ENCODE measurements around the gene IFNLR1. TPM values are rescaled to one million over a fixed set of nuclear protein-coding genes. Genes with fewer than 3 reads are reported as not detected.
"Not testable (repeated sequence)": the region's sequence is repeated elsewhere in the genome, so short reads cannot be mapped to it uniquely, and the experiment has no call there.

Gene IFNLR1
- polyA plus RNA-seq, 3 donors, result 0.10 to 2.3 TPM; not detected in 1

DNA sequence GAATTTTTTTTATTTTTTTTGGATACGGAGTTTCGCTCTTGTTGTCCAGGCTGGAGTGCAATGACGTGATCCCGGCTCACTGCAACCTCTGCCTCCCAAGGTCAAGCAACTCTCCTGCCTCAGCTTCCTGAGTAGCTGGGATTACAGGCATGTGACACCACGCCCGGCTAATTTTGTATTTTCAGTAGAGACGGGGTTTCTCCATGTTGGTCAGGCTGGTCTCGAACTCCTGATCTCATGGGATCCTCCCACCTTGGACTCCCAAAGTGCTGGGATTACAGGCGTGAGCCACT lies 20.3 kb upstream of the IFNLR1 start:
- 67 to 74% (median 71%) methylated on average over 9 of the region's 9 CpGs for WGBS, 3 donors
- H3K27ac ChIP-seq (ENCODE audit: low read depth, low read length), result not testable (repeated sequence)

DNA sequence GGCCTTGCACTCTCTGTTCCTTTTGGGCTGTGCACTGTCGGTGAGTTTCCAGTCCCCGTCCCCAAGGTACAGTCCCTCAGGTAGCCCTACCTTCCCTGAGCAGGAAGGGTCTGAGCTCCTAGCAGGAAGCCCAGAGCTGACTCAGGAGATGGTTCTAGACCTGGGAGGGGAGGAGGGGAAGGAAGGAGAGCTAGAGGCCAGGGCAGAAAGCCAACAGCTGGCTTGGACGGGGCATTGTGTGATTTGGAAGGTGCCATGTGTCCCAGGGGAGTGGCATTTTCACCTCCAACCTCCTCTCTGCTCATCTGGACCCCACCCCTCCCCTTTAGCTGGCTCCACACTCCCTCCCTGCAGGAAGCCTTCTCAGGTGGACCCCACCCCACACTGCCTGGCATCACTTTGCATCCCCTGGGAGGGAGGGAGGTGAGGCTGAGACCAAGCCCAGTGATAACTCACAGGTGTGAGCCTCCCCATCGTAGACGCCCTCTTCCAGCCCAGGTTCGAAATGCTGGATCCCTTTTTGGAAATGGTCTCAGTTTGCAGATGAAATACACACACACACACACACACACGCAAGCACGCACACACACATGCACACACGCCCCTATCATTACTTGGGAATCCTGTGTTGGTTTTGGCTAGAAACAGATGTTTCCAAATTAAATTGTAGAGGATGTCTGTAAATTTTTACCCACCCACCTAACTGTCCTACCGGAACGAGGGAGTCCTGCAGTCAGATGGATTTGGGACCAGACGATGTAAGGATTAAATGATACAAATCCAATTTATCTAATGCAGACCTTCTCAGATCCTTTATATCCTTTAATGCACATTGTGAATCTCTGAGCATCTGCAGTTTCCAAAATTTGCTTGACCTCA lies 19.7 kb upstream of the IFNLR1 start:
- no peak overlapping the region for H3K27ac ChIP-seq (ENCODE audit: low read depth, low read length)
- WGBS, 3 donors, result 56 to 63% (median 63%) methylated on average over 12 of the region's 12 CpGs

DNA sequence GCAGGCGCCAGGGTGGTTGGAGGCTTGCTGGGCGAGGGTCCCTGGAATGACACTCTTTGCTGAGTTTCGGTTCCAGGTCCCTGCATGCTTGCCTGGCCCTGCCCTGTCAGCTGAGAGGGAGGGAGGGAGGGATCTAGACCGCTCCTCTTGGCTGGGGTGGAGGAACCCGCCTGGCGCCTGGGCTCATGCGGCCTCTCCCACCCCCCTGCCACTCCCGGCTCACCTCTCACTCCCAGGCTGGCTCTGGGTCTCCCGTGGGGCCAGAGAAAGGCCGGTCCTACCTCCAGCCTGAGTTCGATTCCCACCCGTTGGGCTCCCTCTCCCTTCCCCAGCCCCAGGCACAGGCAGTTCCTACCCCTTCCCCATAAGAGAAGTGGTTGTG lies 19.0 kb upstream of the IFNLR1 start:
- WGBS, 3 donors, result 74 to 85% (median 75%) methylated on average over 10 to 12 of the region's 12 CpGs
- no peak overlapping the region for H3K27ac ChIP-seq (ENCODE audit: low read depth, low read length)

DNA sequence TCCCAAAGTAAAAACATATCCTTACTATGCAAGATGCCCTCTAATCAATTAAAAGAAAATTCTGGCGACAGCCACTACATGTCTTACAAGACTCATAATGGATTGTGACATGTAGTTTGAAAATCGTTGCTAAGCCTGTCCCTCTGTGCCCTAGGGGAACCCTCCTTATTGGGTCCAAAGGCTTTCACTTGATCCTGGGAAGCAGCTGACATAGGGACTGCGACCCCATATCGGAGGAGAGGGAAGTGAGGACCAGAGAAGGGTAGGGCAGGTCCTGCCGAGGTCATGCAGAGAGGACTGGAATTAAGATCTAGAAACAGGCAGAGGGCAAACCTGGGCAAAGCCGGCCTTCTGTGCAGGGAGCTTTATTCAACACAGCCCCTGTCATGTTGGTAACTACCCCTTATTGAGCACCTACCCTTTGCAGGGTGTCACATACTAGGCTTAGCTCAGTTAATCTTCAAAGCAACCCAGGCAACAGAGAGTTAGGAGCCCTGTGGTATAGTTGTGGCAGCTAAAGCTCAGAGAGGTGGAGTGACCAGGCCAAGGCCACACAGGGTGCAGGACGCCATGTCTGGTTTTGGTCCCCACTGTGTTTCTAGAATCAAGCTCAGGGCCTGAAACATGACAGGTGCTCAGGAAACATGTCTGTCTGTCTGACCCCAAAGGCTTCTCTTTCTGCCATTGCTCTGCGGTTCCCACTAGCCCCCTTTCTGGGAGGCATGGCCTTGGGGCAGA lies 18.4 kb upstream of the IFNLR1 start:
- no peak overlapping the region for H3K27ac ChIP-seq (ENCODE audit: low read depth, low read length)
- WGBS, 3 donors, result 75 to 76% (median 75%) methylated on average over 8 of the region's 8 CpGs

DNA sequence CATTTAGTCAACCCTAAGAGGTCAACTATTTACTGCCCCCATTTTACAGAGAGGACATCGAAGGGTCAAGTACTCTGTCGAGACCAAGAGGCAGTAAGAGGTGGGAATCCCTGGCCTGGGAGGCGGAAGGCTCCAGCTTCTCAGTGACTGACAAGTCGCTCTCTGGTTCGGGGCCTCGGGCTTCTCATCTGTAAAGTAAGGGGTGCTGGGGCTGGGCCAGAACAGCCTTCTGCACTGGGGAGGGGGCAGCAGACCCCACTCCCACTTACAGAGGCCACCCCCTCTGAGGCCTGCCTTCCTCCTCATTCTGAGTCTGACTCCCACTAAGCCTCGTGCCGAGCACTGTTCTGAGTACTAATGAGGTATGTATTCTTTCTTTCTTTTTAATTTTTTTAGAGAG lies 17.0 kb upstream of the IFNLR1 start:
- 90 to 94% (median 91%) methylated on average over 8 of the region's 8 CpGs for WGBS, 3 donors
- H3K27ac ChIP-seq (ENCODE audit: low read depth, low read length), result no peak overlapping the region

DNA sequence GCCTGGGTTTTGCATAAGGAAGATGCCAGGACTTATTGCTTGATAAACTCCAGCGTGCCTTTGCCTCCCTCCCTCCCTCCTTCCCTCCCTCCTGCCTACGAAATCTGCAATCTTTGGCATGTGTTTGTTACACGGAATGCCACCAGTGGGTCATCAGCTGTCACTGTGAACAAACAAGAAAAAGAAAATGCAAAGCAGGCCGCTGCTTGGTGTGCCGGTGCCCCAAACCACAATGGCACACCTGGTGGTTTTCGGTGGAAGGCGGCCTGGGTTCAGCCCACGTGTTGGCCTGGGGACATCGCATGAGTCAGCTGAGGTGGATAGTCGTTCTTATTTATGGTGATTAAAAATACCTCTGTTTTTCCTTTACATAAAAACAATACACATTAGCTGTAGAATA lies 16.3 kb upstream of the IFNLR1 start:
- 62 to 72% (median 64%) methylated on average over 10 of the region's 10 CpGs for WGBS, 3 donors
- no peak overlapping the region for H3K27ac ChIP-seq (ENCODE audit: low read depth, low read length)

DNA sequence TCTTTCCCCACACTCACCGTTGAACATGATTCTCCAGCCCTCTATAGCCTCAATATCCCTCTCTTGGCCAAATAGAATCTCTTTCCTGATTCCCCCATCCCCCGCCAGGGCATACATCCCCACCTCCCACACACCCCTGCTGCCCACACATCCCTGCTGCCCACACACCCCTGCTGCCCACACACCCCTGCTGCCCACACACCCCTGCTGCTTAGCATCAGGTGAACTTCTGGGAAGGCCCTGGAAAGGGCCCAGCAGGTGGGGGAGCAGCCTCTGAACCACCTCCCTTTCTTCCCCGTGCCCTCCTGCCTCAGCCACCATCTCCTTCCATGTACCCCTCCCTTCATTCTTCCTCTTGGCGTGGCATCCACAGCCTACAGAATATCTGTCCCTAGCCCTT lies 15.9 kb upstream of the IFNLR1 start:
- WGBS, 3 donors, result 72 to 82% (median 77%) methylated on average over 3 to 4 of the region's 4 CpGs
- no peak overlapping the region for H3K27ac ChIP-seq (ENCODE audit: low read depth, low read length)

DNA sequence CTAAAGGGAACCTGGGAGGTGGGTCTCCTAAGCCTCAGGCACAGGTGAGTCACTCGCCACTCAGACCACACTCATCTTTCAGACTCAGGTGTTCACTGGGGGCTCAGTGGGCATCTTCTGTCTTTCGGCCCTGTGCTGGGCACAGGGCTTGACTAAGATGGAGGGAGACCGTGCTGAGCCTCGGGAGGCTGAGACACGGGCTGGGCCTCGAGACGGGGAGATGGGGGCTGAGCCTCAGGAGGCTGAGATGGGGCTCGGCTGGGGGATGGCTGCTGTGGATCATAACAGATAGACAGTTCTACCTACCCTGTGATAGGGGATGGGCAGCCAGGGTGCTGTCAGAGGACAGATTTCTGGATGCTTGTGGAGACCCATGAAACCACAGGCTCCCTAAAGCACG lies 15.5 kb upstream of the IFNLR1 start:
- H3K27ac ChIP-seq (ENCODE audit: low read depth, low read length), result no peak overlapping the region

DNA sequence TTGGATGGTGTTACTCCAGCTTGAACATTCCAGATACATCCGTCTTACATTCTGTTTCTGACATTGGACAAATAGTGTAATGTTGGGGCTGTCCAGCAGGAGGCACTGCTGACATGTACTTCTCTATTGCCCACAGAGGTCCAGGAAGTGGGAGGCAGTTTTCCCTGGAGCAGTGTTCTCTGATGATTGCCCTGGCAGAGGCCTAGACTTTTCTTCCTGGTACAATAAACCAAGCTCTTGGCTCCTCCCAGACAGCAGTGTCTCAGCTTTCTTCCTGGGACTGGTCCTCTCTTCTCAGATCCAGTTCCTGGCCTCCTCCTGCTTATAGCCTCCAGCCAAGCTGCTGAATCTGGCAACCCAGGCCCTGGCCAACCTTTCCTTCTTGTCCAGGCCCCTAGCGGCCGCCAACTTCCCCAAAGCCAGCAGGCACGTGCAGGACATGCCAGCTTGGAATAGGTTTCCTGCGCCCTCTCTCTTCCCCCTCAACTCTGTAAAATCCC lies 14.9 kb upstream of the IFNLR1 start:
- H3K27ac ChIP-seq (ENCODE audit: low read depth, low read length), result no peak overlapping the region
- WGBS, 3 donors, result 25 to 54% (median 44%) methylated on average over 5 of the region's 5 CpGs

More for the DNA sequence above, 15.5 kb upstream of the IFNLR1 start:
- WGBS, 3 donors, result 92 to 93% (median 93%) methylated on average over 9 of the region's 9 CpGs

DNA sequence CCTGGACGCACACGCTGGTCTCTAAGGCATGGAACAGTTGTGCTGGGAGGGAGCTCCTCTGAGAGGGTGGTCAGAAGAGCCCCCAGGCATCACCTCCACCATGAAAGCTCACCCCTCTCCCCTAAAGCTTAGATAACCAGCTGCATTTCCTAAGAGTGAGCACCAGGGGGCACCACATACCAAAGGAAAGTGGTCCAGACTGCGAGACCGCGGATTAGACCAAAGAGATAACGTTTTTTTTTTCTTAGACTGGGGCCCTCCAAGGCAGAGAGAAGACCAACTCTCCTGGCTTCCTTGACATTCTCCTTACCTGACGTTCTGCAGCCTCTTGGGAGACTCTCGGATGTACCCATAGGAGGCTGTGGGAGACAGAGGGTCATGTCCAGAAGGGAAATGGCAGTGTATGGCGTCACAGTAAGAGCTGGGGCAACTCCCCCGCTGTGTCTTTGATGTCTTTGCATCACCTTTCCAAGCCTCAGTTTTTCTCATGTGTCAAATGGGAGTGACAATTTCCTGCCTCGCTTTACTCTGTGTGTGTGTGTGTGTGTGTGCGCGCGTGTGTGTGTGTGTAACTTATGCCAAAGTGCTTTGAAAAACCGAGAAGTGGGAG lies 12.3 kb upstream of the IFNLR1 start:
- 25 to 27% (median 25%) methylated on average over 15 of the region's 15 CpGs for WGBS, 3 donors
- H3K27ac ChIP-seq (ENCODE audit: low read depth, low read length), result no peak overlapping the region

DNA sequence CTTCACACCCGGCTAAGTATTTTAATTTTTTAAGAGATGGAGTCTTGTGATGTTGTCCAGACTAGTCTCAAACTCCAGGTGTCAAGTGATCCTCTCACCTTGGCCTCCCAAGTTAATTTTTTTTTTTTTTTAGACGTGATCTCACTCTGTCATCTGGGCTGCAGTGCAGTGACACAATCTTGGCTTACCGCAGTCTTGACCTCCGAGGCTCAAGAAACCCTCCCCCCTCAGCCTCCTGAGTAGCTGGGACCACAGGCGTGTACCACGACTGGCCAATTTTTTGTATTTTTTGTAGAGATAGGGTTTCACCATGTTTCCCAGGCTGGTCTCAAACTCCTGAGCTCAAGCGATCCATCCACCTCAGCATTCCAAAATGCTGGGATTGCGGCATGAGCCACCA lies 11.7 kb upstream of the IFNLR1 start:
- H3K27ac ChIP-seq (ENCODE audit: low read depth, low read length), result no peak overlapping the region
- 56 to 61% (median 57%) methylated on average over 8 of the region's 8 CpGs for WGBS, 3 donors

DNA sequence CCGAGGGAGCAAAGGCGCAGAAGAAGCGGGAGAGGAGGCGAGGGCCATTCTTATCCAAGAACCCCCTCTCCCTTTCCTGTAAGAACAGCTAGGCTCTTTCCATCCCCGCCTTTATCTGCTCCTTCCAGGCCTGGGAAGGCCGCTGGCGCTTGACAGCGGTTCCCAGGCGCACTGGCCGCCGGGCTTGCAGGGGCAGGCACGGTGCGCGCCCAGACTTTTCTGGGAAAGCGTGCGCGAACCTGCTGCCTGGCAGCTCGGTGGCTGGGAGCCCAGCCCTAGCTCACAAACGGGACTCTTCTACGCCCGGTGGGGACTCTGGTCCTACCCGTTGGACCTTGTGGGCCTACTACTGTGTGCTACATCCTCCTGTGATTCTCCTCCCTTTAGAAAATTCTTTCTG lies 8.8 kb upstream of the IFNLR1 start:
- 80 to 83% (median 82%) methylated on average over 22 of the region's 22 CpGs for WGBS, 3 donors
- no peak overlapping the region for H3K27ac ChIP-seq (ENCODE audit: low read depth, low read length)

DNA sequence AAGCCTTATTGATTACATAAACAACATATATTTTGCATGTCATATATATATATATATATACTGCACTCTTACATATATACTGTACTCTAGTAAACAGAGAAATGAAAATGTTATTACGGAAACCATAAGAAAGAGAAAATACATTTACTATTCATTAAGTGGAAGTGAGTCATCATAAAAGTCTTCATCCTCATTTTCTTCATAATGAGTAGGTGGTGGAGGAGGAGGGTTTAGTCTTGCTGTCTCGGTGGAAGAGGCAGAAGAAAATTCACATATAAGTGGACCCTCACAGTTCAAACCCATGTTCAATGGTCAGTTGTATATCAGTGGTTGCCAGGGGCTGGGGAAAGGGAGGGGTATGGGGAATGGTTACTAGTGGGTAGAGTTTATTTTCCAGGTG lies 8.0 kb upstream of the IFNLR1 start:
- no peak overlapping the region for H3K27ac ChIP-seq (ENCODE audit: low read depth, low read length)
- WGBS, 3 donors, result 42 to 83% (median 62%) methylated on average over 2 of the region's 2 CpGs

DNA sequence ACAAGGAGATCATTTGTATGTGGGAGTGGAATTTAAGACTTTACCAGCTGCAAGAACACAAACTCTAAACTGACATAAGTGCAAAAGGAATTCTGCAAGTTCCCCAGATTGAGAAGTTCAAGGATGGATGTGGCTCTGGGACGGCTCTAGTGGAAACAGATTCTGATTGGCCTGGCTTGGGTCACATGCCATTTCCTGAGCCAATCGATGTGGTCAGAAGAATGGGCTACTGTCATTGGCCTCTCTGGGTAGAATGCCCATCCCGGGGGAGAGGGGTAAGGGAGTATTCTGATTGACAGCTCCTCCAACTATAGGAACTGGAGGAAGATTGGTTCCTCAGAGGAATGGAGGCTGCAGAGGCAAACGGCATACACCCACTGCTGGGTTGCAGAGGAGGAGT lies 6.0 kb upstream of the IFNLR1 start:
- WGBS, 3 donors, result 55 to 65% (median 59%) methylated on average over 4 of the region's 4 CpGs
- no peak overlapping the region for H3K27ac ChIP-seq (ENCODE audit: low read depth, low read length)

DNA sequence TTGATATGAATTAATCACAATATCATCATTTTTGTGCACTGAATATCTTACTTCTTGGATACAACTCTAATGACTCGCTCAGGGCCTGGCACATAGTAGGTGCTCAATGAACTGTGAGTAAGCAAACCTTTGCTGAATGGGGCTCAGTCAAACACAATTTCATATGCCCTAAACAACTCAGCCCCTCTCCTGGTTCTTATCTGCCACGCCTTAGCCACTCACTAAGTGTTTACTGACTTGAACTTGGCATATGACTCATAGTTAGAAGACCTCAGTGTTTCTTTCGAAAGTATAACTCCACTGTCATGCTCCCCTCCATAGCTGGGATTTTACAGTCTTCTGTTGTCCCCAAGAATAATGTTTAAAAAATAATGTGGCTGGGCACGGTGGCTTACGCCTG lies 4.8 kb upstream of the IFNLR1 start:
- 75 to 87% (median 80%) methylated on average over 5 of the region's 5 CpGs for whole genome bisulfite sequencing, 3 donors
- no peak overlapping the region for H3K27ac ChIP-seq (ENCODE audit: low read depth, low read length)

DNA sequence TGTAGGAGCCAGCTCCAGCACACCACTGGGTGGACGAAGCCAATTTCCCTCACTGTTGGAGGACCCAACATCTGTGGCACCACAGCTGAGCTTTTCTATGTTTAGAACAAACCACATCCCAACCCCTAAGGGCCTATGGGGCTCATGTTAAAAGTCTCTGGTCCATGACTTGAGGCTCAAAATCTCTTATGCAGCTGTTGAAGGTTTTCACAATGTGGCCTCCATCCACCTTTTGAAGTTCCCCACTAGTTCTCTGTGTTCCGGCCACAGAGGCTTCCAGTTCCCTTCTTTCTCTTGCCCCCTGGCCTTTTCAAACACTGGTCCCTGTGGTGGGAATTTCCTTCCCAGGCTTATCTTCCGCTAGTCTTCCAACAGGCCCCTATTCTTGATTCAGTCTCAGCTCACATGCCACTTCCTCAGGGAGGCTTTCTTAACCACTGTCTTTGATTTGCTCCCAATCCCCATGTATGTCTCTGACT lies 3.9 kb upstream of the IFNLR1 start:
- no peak overlapping the region for H3K27ac ChIP-seq (ENCODE audit: low read depth, low read length)
- 62 to 85% (median 73%) methylated on average over 3 of the region's 3 CpGs for WGBS, 3 donors

DNA sequence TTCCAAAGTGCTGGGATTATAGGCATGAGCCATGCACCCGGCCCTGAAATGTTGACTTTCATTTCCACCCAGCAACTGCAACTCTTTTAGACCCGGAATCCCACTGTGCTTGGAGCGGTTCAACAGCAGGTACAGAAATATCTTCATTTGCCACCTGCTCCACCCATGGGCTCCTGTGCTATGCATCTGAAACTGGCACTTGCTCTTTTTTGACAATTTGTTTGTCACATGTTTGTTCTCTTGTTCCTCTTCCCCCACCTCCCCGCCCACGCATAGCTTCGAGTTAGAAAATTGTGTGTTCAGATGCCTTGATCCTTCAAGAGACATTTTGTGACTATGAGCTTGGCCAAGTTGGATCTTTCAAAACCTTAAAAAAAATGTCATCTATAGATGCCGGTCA lies 2.4 kb upstream of the IFNLR1 start:
- WGBS, 3 donors, result 65 to 90% (median 66%) methylated on average over 7 of the region's 7 CpGs
- no peak overlapping the region for H3K27ac ChIP-seq (ENCODE audit: low read depth, low read length)

DNA sequence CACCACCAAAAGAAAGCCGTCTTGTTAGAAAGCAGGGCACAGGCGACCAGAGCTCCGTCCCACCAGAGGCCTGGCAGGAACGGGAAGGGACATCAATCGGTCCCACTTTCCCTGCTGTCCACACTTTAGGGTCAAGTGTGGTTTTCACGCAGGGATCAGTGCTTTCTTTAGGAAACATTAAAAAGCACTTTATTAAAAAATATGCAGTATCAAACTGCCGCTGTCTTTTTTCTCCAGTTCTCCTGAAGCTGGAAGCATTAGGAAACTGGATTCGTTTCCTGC lies 437 bp downstream of the IFNLR1 start:
- 25 to 40% (median 38%) methylated on average over 8 of the region's 8 CpGs for WGBS, 3 donors
- H3K27ac ChIP-seq (ENCODE audit: low read depth, low read length), result no peak overlapping the region

DNA sequence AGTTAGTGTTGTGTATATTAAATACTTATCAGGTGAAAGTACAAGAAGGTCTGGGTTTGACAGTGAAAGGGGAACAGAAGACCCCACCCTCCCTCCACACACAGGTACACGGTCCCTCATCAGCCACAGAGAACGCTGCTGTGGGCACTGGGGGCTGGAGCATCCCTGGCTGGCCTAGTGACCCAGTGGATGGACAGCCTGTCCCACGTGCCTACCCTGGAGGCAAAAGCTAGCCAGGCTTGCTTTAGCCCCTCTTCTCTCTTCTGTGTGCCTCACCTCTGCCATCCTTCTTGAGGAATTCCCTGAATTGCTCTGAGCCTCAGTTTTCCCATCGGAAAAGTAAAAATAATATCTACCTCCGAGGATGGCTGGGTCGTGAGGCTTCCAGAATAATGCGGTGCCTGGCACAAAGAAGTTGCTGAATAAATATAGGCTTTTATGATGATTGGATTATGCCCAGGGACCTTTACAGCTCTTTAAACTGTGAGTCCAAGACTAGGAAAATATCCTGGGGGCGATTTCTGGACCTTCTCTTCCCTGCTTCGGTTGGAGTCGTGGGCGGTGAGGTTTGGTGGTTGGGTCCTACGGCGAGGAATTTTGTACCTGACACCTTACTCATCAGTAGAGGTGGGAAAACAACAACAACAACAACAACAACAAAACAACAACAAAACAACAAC lies 918 bp downstream of the IFNLR1 start:
- 55 to 82% (median 80%) methylated on average over 13 of the region's 13 CpGs for WGBS, 3 donors
- H3K27ac ChIP-seq (ENCODE audit: low read depth, low read length), result no peak overlapping the region

Data from adipose tissue (tissue), 3 donors.